ENCODE results near the gene CLSTN2.

DNA sequence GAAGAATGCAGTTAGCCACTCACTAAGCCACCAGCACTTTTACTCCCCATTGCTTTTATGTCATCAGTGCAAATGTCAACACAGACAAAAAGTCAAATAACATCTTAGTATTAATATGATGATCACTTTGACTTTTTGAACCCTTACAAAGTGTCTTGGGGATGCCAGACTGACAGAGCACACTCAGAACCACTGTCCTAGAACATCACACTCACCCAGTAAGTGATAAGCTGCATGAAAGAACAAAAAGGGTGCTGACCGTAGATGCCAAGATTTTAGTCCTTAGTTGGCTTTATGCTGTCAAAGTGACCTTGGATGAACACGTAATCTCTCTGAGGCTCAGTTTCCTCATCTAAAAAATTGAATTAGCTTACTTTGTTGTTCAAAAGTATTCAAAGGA lies 463.4 kb downstream of the CLSTN2 start:
- TF ChIP-seq, protein P1, sequence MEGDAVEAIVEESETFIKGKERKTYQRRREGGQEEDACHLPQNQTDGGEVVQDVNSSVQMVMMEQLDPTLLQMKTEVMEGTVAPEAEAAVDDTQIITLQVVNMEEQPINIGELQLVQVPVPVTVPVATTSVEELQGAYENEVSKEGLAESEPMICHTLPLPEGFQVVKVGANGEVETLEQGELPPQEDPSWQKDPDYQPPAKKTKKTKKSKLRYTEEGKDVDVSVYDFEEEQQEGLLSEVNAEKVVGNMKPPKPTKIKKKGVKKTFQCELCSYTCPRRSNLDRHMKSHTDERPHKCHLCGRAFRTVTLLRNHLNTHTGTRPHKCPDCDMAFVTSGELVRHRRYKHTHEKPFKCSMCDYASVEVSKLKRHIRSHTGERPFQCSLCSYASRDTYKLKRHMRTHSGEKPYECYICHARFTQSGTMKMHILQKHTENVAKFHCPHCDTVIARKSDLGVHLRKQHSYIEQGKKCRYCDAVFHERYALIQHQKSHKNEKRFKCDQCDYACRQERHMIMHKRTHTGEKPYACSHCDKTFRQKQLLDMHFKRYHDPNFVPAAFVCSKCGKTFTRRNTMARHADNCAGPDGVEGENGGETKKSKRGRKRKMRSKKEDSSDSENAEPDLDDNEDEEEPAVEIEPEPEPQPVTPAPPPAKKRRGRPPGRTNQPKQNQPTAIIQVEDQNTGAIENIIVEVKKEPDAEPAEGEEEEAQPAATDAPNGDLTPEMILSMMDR (IDR thresholded peaks at IDR 0.05; ENCODE audit: low read depth, low read length, poor library complexity, severe bottlenecking), result no peak
- TF ChIP-seq EZH2phosphoT487 (IDR thresholded peaks at IDR 0.05; ENCODE audit: borderline replicate concordance, low read length), result no peak

Measured in DOHH2 (cell line).